Transverse colon (tissue), 3 donors: ENCODE data around the gene LRRC7.

Source experiments
- CTCF ChIP-seq, 5 experiments: fragments of 200-600 bp in 3 of 5; fragments of 450-650 bp in 2 of 5; sonication (generic) in 3 of 5; IDR thresholded peaks; 1 replicate in 2 of 5; 2 replicates in 3 of 5; pipeline ENCODE4 v1.5.1; 2016 to 2017; ENCODE audit warnings: antibody characterized with exemption in 5 of 5, inconsistent platforms in 3 of 5, mild to moderate bottlenecking in 2 of 5, moderate library complexity in 1 of 5
- EP300 ChIP-seq: sonication (generic); formaldehyde crosslinking; IDR thresholded peaks from one replicate; pipeline ENCODE4 v1.6.1; 2017; ENCODE audit warnings: antibody characterized with exemption, low read depth

- no peak for TF ChIP-seq CTCF (IDR thresholded peaks at IDR 0.05)
- no peak for TF ChIP-seq EP300
Measured at GRCh38 chr1:69671363-69672010, 103.8 kb downstream of the LRRC7 start.
